Measurements from ENCODE around the gene PPARA.

PPARA gene

DNA sequence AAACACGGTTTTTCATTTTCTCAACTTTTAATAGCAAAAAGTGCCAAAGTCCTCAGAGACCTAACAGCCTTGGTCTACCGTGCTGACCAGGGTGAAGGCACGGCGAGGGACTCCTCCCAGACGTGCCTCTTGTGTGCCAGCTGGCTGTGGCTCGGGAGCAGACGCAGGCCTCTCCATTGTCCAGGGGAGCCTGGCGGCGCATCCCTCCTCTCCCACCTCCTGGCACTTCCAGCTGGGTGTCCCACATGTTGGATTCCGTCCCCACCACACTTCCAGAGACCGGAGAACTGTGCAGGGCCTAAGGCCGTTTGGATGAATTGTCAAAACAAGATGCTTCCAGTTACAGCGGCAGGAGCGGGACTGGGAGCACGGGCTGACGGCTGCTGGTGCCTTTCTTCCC lies 88.2 kb downstream of the PPARA start:
- Histone ChIP-seq H2AFZ (ENCODE audit: low read length) (no peak overlapping the region), H3F3A (ENCODE audit: insufficient read depth, low read length) (no peaks in the 10 kb centered on the region), H3K9me3 (replicated peaks; ENCODE audit: insufficient read depth, low read length) (no peaks in the 10 kb centered on the region), H3K36me3 (replicated peaks; ENCODE audit: insufficient read depth, low read length) (no peaks in the 10 kb centered on the region), H3K27me3 (replicated peaks; ENCODE audit: insufficient read depth, low read length) (no peaks in the 10 kb centered on the region), H3K4me2 (ENCODE audit: low read depth, low read length) (no peak overlapping the region), H3K27ac (ENCODE audit: low read length) (no peak overlapping the region), H3K4me3 (ENCODE audit: low read length) (no peak overlapping the region), H3K9ac (ENCODE audit: low read length) (no peak overlapping the region), H3K4me1 (ENCODE audit: low read length) (no peaks in the 10 kb centered on the region), H3K79me2 (ENCODE audit: low read length) (no peaks in the 10 kb centered on the region), H4K20me1 (ENCODE audit: insufficient read depth, low read length) (no peaks in the 10 kb centered on the region), H3K9me2 (replicated peaks; ENCODE audit: insufficient read depth, low read length) (no peaks in the 10 kb centered on the region)
- no peak for DNase-seq
- TF ChIP-seq EZH2phosphoT487 (IDR thresholded peaks at IDR 0.05; ENCODE audit: low read length) (no peak), EZH2 (optimal IDR thresholded peaks at IDR 0.05; ENCODE audit: low read depth, low read length) (no peak)
- TF ChIP-seq, protein P1, sequence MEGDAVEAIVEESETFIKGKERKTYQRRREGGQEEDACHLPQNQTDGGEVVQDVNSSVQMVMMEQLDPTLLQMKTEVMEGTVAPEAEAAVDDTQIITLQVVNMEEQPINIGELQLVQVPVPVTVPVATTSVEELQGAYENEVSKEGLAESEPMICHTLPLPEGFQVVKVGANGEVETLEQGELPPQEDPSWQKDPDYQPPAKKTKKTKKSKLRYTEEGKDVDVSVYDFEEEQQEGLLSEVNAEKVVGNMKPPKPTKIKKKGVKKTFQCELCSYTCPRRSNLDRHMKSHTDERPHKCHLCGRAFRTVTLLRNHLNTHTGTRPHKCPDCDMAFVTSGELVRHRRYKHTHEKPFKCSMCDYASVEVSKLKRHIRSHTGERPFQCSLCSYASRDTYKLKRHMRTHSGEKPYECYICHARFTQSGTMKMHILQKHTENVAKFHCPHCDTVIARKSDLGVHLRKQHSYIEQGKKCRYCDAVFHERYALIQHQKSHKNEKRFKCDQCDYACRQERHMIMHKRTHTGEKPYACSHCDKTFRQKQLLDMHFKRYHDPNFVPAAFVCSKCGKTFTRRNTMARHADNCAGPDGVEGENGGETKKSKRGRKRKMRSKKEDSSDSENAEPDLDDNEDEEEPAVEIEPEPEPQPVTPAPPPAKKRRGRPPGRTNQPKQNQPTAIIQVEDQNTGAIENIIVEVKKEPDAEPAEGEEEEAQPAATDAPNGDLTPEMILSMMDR (IDR thresholded peaks at IDR 0.05; ENCODE audit: low read length) = no peak

DNA sequence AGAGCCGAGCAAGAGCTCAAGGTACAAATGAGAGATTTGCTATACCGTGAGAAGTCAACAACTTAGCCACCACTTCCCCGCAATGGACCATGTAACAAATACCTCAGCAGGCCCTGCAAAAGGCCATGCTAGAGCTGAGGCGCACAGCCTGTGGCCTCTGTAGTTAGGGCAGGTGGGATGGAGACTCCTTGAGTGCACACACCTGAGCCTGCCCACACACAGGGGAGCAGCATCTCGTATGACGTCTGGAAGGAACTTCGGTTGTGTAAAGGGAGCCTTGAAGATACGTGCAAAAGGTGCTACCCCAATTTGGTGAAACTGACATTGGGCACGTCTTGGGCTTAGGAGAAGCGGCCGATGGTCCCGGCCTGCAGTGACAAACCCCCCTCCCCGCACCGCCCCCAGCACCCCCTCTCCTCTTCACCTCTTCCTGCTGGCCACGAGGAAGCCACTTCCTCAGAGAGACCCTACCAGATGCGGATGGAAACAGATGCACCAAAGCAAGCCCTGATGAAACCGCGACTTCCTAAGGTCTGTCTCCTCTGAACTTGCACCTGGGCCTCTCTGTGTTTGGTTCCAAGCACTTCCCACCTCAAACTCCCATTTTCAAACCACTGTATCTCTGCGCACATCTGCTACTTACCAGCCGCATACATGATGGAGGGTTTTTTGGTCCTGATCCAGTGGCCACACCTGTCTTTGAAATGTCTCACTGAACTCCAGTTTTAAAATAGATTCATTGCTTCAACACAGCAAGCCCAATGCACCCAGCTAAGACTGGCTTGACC lies 89.1 kb downstream of the PPARA start:
- Histone ChIP-seq H3K27me3 (replicated peaks; ENCODE audit: insufficient read depth, low read length) (no peaks in the 10 kb centered on the region), H3K79me2 (ENCODE audit: low read length) (no peaks in the 10 kb centered on the region), H4K20me1 (ENCODE audit: insufficient read depth, low read length) (no peaks in the 10 kb centered on the region), H3K9me2 (replicated peaks; ENCODE audit: insufficient read depth, low read length) (no peaks in the 10 kb centered on the region), H3K4me2 (ENCODE audit: low read depth, low read length) (no peak overlapping the region), H3F3A (ENCODE audit: insufficient read depth, low read length) (no peaks in the 10 kb centered on the region), H3K9me3 (replicated peaks; ENCODE audit: insufficient read depth, low read length) (no peaks in the 10 kb centered on the region), H3K27ac (ENCODE audit: low read length) (no peak overlapping the region), H3K9ac (ENCODE audit: low read length) (no peak overlapping the region), H3K4me3 (ENCODE audit: low read length) (no peak overlapping the region), H3K4me1 (ENCODE audit: low read length) (no peaks in the 10 kb centered on the region), H2AFZ (ENCODE audit: low read length) (no peak overlapping the region), H3K36me3 (replicated peaks; ENCODE audit: insufficient read depth, low read length) (no peaks in the 10 kb centered on the region)
- no peak for TF ChIP-seq EZH2 (optimal IDR thresholded peaks at IDR 0.05; ENCODE audit: low read depth, low read length)
- TF ChIP-seq, protein P1 (IDR thresholded peaks at IDR 0.05; ENCODE audit: low read length) = no peak
- no peak for TF ChIP-seq EZH2phosphoT487 (IDR thresholded peaks at IDR 0.05; ENCODE audit: low read length)
- no peak for DNase-seq

DNA sequence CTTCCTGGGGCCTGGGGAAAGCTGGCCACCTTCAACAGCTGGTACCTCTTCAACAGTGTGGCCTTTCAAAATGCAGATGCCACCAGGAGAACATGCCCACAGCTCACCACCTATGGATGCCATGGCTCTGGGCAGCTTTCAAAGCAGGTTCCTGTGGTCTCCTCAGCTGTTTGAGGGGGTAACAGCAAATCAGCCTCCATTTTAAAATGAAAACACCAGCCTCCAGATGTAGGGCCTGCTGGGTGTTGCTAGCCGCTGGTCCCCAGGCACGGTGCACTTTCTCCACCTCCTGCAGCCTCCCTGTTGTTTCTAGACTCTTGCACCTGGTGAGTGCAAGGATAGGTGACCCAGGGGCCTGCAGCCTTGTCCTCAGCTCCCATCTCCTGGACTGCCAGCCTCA lies 89.7 kb downstream of the PPARA start:
- no peaks in the 10 kb centered on the region for H3K9me2 ChIP-seq (replicated peaks; ENCODE audit: insufficient read depth, low read length)
- no peak overlapping the region for H2AFZ ChIP-seq (ENCODE audit: low read length)
- DNase-seq = no peak
- no peak overlapping the region for H3K4me2 ChIP-seq (ENCODE audit: low read depth, low read length)
- no peaks in the 10 kb centered on the region for H3K27me3 ChIP-seq (replicated peaks; ENCODE audit: insufficient read depth, low read length)
- no peaks in the 10 kb centered on the region for H3F3A ChIP-seq (ENCODE audit: insufficient read depth, low read length)
- H3K36me3 ChIP-seq (replicated peaks; ENCODE audit: insufficient read depth, low read length) = no peaks in the 10 kb centered on the region
- H3K79me2 ChIP-seq (ENCODE audit: low read length) = no peaks in the 10 kb centered on the region
- H4K20me1 ChIP-seq (ENCODE audit: insufficient read depth, low read length) = no peaks in the 10 kb centered on the region
- H3K4me1 ChIP-seq (ENCODE audit: low read length) = no peaks in the 10 kb centered on the region
- TF ChIP-seq EZH2 (optimal IDR thresholded peaks at IDR 0.05; ENCODE audit: low read depth, low read length) = no peak
- no peak for TF ChIP-seq EZH2phosphoT487 (IDR thresholded peaks at IDR 0.05; ENCODE audit: low read length)
- TF ChIP-seq, protein P1 (IDR thresholded peaks at IDR 0.05; ENCODE audit: low read length) = no peak
- no peak overlapping the region for H3K9ac ChIP-seq (ENCODE audit: low read length)
- H3K9me3 ChIP-seq (replicated peaks; ENCODE audit: insufficient read depth, low read length) = no peaks in the 10 kb centered on the region
- no peak overlapping the region for H3K27ac ChIP-seq (ENCODE audit: low read length)
- H3K4me3 ChIP-seq (ENCODE audit: low read length) = no peak overlapping the region

Data from MM.1S (cell line).